Uterus (tissue), 2 donors: Measurements from ENCODE around the gene ETV4.

Source experiments
- CTCF ChIP-seq, 4 experiments: fragments of 200-600 bp in 2 of 4; fragments of 450-650 bp in 2 of 4; sonication (generic) in 2 of 4; IDR thresholded peaks; one replicate each; pipeline ENCODE4 v1.5.1; 2016 to 2019; ENCODE audit warnings: antibody characterized with exemption in 4 of 4, mild to moderate bottlenecking in 2 of 4, moderate library complexity in 1 of 4
- POLR2A ChIP-seq, 2 donors: fragments of 450-650 bp; IDR thresholded peaks; one replicate each; pipeline ENCODE4 v1.6.1; 2016; ENCODE audit warnings: antibody characterized with exemption in 2 of 2, mild to moderate bottlenecking in 1 of 2, moderate library complexity in 1 of 2

DNA sequence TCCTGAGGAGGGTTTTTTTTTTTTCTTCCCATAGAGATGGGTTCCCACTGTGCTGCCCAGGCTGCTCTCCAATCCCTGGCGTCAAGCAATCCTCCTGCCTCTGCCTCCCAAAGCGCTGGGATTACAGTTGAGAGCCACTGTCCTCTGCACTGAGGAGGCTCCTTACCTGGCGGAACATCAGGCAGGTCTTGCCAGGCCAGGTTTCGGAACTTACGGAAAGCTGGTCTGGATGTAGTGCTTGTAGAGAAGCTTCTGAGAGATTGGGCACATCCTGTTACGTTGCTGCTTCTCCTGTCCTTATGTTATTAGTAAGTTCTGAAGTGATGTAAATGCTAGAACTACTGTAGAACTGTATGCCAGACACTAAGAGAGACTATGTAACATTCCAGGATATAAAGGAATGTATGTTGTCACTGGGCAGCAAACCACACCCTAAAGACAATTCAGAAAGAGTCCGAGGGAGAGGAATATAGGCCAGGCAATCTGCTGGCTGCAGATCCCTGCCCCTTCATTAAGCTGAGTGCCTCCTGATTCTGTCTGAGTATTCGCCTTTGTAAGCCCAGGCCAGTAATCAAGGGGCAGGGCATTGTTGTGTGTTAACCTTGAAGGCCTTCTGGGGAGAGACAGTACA is 21.1 kb downstream of the ETV4 start:
- no peak for TF ChIP-seq POLR2A (IDR thresholded peaks at IDR 0.05)
- TF ChIP-seq CTCF (IDR thresholded peaks at IDR 0.05): no peak
